Activated CD4-positive, CD25-positive, alpha-beta regulatory T cell treated with anti-CD3 and anti-CD28 coated beads, Interleukin-2, amount 50 U/mL, for 16 hours (primary cell): Measurements from ENCODE around the gene CFAP74.
A peak's percentile ranks its signal among the peaks of the same experiment; 100 is the strongest.

Source experiments
- DNase-seq: peaks from one replicate; pipeline ENCODE4 v3.0.0-alpha.2; 2020; ENCODE audit warnings: low read depth, low spot score

Gene CFAP74

GRCh38 chr1:1929639-1930545, 73.7 kb downstream of the CFAP74 start:
- DNase-seq, result no peak

GRCh38 chr1:1929102-1929638, 74.4 kb downstream of the CFAP74 start:
- no peak for DNase-seq

- no peak for DNase-seq
Measured at GRCh38 chr1:1928231-1929101, 75.1 kb downstream of the CFAP74 start.

- DNase-seq, result no peak
Measured at GRCh38 chr1:1927751-1928150, 75.8 kb downstream of the CFAP74 start.

- no peak for DNase-seq
Measured at GRCh38 chr1:1926886-1927660, 76.5 kb downstream of the CFAP74 start.

- DNase-seq, result no peak
Measured at GRCh38 chr1:1926346-1926811, 77.2 kb downstream of the CFAP74 start.

- no peak for DNase-seq
Measured at GRCh38 chr1:1925437-1926345, 77.9 kb downstream of the CFAP74 start.

GRCh38 chr1:1924849-1925248, 78.7 kb downstream of the CFAP74 start:
- DNase-seq, result no peak

- no peak for DNase-seq
Measured at GRCh38 chr1:1924386-1924785, 79.2 kb downstream of the CFAP74 start.

- DNase-seq, result no peak
Measured at GRCh38 chr1:1922956-1923833, 80.4 kb downstream of the CFAP74 start.

GRCh38 chr1:1922702-1922955, 81.0 kb downstream of the CFAP74 start:
- no peak for DNase-seq

GRCh38 chr1:1921901-1922701, 81.5 kb downstream of the CFAP74 start:
- no peak for DNase-seq

GRCh38 chr1:1921459-1921862, 82.1 kb downstream of the CFAP74 start:
- no peak for DNase-seq

GRCh38 chr1:1920608-1921458, 82.8 kb downstream of the CFAP74 start:
- no peak for DNase-seq

- DNase-seq, result no peak
Measured at GRCh38 chr1:1920057-1920607, 83.5 kb downstream of the CFAP74 start.

- DNase-seq, result peak; percentile 98
Measured at GRCh38 chr1:1919304-1920056, 84.1 kb downstream of the CFAP74 start.

- DNase-seq, result no peak
Measured at GRCh38 chr1:1918901-1919303, 84.7 kb downstream of the CFAP74 start, which contains the start of gene TMEM52. Gene TMEM52 (minus strand): TSS chr1:1919279. CDS start chr1:1919265, 14 bp downstream.
